Erythroblast (primary cell): ENCODE measurements around the gene CCL14.
"Not testable (repeated sequence)": the region's sequence is repeated elsewhere in the genome, so short reads cannot be mapped to it uniquely, and the experiment has no call there.

ENCODE experiments used
- DNase-seq, 2 experiments: peaks; one replicate each; lab custom pipeline; 2025; lab: John Stamatoyannopoulos, UW
- GATA1 ChIP-seq: IDR thresholded peaks from 2 replicates; pipeline ENCODE4 v1.6.1; 2011; ENCODE audit warnings: low read depth, mild to moderate bottlenecking, control low read depth, low read length, moderate library complexity
- POLR2A ChIP-seq: IDR thresholded peaks from 2 replicates; pipeline ENCODE4 v1.6.1; 2011; ENCODE audit warnings: mild to moderate bottlenecking, low read length

Gene CCL14

DNA sequence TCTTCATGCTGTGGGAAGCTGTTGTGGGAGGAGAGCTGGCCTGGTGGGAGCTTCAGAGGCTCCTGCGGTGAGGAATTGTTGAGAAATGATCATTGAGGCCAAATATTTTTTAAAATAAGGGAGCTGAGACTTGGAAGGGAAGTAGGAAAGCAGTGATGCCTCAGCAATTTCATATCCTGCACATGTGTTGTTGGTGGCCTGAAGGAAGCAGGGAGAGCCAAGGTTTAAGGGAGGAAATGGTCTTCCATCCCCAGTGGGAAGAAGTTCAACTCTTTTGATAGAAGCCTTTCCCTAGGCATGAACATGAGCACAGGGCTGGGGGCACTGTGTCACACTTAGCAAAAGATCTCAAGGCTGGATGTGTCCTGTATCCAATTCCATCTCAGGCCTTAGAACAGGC lies at the start of gene CCL14:
Gene CCL14, minus strand, starts transcription at position 87 of the 400 bp plus-strand sequence. Its CDS starts 80 bp downstream, at position 7.
- no peak for DNase-seq
- no peak for TF ChIP-seq GATA1
- TF ChIP-seq POLR2A = no peak

GRCh38 chr17:36036235-36036634 lies 49.7 kb upstream of the CCL14 start:
- TF ChIP-seq GATA1 = no peak
- no peak for TF ChIP-seq POLR2A
- no peak for DNase-seq

- TF ChIP-seq GATA1 (no peak), POLR2A (peak; percentile 42)
- peak in 1 of 2 experiments; percentile 8 for DNase-seq
These were observed 47.6 kb upstream of the CCL14 start for GRCh38 chr17:36034127-36034526.

DNA sequence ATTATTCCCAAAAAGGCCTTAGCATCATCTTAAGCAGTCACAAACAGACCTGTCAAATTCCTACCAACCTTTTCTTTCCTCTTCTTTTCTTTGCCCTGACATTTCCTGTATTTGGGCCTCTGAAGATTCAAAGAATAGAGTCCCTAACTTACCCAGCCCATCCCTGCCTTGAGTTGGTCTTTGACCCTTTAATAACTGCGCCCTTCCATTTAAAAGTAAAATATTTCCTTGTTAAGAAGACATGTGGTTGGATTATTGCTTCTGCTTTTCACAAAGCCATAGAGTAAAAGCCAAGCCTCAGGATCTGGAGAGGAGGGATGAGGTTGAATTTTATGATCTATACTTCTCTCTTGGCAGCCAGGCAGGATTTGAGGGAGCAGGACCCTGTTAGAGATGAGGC lies 44.4 kb upstream of the CCL14 start:
- DNase-seq = no peak
- no peak for TF ChIP-seq GATA1
- no peak for TF ChIP-seq POLR2A

DNA sequence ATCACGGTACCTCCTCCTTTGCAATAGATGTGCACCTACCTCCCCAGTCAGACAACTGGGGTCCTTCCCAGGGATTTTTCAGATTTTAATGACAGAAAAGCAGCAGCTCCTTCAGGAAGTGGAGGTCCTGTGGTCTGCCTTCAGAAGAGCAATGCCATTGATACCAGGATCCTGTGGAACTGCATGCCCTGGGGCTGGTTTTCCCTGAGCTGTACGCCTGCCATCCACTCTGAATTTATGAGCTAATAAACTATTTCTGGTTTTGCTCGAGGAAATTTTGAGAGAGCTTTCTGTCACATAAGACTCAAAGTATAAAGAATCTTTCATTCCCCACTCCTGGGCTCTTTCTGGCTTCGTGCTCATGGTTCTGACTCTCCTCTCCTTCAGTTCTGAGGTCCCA lies 41.2 kb upstream of the CCL14 start:
- no peak for DNase-seq
- TF ChIP-seq POLR2A = no peak
- no peak for TF ChIP-seq GATA1

DNA sequence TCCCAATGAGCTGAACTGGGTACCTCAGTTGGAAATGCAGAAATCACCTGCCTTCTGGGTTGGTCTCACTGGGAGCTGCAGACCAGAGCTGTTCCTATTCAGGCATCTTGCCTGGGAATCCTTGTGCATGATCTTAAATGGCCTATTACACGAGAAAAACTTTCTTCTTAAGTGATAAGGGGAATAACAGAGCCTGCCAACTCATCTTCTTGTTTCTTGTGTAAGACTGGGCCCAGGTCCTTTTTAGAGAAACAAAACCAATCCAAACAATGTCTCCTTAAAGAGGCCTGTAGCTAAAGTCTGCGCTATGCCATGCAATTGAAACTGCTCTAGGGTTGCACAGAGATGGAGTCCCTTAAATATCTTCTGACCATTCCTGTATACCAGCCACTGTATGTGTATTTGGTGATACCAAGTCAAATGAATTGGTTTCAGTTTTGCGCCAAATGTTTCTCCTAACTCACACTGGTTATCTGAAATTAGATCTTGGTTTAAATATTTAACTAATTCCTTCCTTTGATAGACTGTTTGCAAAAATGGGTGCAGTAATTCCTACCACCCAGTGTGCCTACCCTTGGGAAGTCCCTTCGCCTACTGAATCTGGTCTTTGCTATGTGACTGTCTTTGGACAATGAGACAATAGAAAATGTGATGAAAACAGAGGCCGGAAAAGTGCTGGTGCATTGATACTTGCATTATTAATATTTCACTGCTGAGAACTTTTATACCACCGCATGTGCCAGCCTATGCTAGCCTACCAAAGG lies 37.8 kb upstream of the CCL14 start:
- TF ChIP-seq GATA1 = no peak
- TF ChIP-seq POLR2A = no peak
- no peak for DNase-seq

DNA sequence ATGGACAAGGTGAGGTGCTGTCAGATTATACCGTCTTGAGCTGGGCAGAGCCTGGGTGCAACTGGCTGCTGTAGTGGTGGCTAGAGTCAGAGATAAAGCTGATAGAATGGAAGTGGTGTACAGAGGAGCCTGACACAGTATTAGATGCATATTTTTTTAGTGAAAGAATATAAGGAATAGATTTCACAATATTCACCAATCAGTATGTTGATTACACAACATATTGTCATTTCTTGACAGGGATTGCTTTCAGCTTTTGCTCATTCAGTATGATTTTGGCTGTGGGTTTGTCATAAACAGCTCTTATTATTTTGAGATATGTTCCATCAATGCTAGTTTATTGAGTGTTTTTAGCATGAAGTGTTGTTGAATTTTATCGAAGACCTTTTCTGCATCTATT lies 32.9 kb upstream of the CCL14 start:
- no peak for TF ChIP-seq POLR2A
- TF ChIP-seq GATA1 = no peak
- no peak for DNase-seq

GRCh38 chr17:36017799-36018198 lies 31.3 kb upstream of the CCL14 start, which contains the start of gene CCL23:
Gene CCL23, minus strand, starts transcription at chr17:36017972. Its CDS starts 75 bp downstream, at chr17:36017897.
- no peak for DNase-seq
- TF ChIP-seq GATA1 = no peak
- TF ChIP-seq POLR2A = no peak

DNA sequence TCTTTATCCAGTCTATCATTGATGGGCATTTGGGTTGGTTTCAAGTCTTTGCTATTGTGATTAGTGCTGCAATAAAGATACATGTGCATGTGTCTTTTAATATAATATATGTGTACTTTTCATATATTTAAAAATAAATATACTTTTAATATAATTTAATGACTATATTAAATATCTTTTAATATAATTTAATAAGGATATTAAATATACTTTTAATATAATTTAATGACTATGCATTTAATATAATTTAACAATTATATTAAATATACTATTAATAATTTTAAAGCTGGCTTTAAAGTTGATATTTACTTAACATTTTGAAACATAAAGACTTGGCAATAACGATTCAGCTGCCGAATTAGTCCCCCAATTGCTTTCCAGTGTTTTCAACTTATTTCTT lies 30.0 kb upstream of the CCL14 start:
- DNase-seq = no peak
- no peak for TF ChIP-seq GATA1
- TF ChIP-seq POLR2A = no peak

GRCh38 chr17:36015895-36016294 lies 29.4 kb upstream of the CCL14 start:
- not testable (repeated sequence) for DNase-seq

- DNase-seq = no peak
- TF ChIP-seq POLR2A (no peak), GATA1 (no peak)
These were observed 28.4 kb upstream of the CCL14 start for GRCh38 chr17:36014946-36015345.

DNA sequence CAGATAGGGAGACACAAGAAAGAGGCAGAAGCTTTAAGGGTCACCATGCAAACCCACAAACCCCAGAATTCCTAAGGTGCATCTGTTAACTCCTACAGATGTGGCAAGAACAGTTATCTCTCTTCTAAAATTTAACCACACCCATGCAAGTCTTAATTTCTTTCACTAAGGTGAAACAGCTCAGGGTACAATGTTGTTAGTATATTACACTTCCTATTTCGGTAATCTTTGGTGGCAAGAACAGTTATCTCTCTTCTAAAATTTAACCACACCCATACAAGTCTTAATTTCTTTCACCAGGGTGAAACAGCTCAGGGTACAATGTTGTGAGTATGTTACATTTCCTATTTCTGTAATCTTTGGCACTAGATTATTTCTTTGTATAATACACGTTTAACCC lies 24.7 kb upstream of the CCL14 start:
- DNase-seq = peak; percentile 13 to 51
- no peak for TF ChIP-seq GATA1
- no peak for TF ChIP-seq POLR2A

GRCh38 chr17:36008998-36009665 lies 22.6 kb upstream of the CCL14 start:
- DNase-seq = peak in 1 of 2 experiments; percentile 16
- no peak for TF ChIP-seq POLR2A
- no peak for TF ChIP-seq GATA1

DNA sequence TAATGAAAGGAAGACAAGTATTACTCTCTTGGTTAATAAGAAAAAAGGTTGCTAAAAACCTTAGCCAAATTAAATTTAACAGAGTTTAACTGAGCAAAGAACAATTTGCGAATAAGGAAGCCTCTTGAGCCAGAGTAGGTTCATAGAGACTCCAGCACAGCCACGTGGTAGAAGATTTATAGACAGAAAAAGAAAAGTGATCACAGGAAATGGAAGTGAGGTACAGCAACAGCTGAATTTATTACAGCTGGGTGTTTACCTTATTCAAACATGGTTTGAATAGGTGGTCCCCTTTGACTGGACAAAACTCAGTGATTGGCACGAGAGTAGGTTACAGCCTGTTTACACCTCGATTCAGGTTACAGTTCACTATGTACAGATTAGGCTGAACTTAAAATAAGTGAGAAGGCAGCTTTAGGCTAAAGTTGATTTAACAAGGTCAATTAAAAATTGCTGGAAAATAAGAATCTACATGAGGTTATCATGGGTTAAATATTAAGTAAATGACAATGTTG lies 18.1 kb upstream of the CCL14 start:
- no peak for DNase-seq
- no peak for TF ChIP-seq POLR2A
- no peak for TF ChIP-seq GATA1

DNA sequence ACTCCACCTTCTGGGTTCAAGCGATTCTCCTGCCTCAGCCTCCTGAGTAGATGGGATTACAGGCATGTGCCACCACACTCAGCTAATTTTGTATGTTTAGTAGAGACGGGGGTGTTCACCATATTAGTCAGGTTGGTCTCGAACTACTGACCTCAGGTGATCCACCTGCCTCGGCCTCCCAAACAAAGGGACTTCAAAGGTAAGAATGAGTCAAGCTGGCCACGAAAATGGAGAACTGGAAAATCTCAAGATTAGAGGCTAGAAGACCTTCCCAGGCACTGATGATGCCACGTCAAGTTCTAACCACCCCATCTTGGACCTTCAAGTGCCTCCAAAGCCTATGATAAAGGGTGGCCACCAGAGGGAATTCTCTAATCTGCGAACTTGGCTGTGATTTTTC lies 16.1 kb upstream of the CCL14 start:
- TF ChIP-seq GATA1 (no peak), POLR2A (no peak)
- no peak for DNase-seq
